ENCODE measurements around the gene PGPEP1.

- TF ChIP-seq, protein P1, sequence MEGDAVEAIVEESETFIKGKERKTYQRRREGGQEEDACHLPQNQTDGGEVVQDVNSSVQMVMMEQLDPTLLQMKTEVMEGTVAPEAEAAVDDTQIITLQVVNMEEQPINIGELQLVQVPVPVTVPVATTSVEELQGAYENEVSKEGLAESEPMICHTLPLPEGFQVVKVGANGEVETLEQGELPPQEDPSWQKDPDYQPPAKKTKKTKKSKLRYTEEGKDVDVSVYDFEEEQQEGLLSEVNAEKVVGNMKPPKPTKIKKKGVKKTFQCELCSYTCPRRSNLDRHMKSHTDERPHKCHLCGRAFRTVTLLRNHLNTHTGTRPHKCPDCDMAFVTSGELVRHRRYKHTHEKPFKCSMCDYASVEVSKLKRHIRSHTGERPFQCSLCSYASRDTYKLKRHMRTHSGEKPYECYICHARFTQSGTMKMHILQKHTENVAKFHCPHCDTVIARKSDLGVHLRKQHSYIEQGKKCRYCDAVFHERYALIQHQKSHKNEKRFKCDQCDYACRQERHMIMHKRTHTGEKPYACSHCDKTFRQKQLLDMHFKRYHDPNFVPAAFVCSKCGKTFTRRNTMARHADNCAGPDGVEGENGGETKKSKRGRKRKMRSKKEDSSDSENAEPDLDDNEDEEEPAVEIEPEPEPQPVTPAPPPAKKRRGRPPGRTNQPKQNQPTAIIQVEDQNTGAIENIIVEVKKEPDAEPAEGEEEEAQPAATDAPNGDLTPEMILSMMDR (IDR thresholded peaks at IDR 0.05): no peak
- no peak for TF ChIP-seq POLR2A (IDR thresholded peaks at IDR 0.05)
These were observed 56.3 kb downstream of the PGPEP1 start for GRCh38 chr19:18396471-18397241.

Data from right lobe of liver (tissue), 4 donors.